ENCODE measurements around the gene MLN. TPM values are rescaled to one million over a fixed set of nuclear protein-coding genes. Genes with fewer than 3 reads are reported as not detected.

Gene MLN
- polyA plus RNA-seq, 1 donor from 2014 or later, result not detected

- Histone ChIP-seq H3K9me2 (ENCODE audit: insufficient read depth, low read length) (no peaks in the 10 kb centered on the region), H2AFZ (ENCODE audit: low read depth, low read length) (no peak overlapping the region), H3K27me3 (ENCODE audit: insufficient read depth, low read depth, low read length) (no peaks in the 10 kb centered on the region), H4K20me1 (ENCODE audit: insufficient read depth) (no peaks in the 10 kb centered on the region), H3K79me2 (replicated peaks; ENCODE audit: insufficient read depth, low read length) (peaks cover 27% of the 10 kb centered on the region), H3K9ac (ENCODE audit: low read length) (no peak overlapping the region), H3K9me3 (ENCODE audit: low read length) (no peaks in the 10 kb centered on the region), H3F3A (ENCODE audit: insufficient read depth, low read length, poor library complexity, severe bottlenecking) (no peaks in the 10 kb centered on the region), H3K27ac (ENCODE audit: low read length) (no peak overlapping the region), H3K4me3 (ENCODE audit: low read length) (peak overlapping the region; percentile 82), H3K36me3 (ENCODE audit: insufficient read depth, low read length) (no peaks in the 10 kb centered on the region), H3K4me2 (ENCODE audit: low read length) (no peak overlapping the region)
- TF ChIP-seq CTCF (IDR thresholded peaks at IDR 0.05; ENCODE audit: poor library complexity, severe bottlenecking) (no peak), EP300 (conservative IDR thresholded peaks at IDR 0.05; ENCODE audit: poor library complexity, severe bottlenecking) (no peak), MXI1 (conservative IDR thresholded peaks at IDR 0.05; ENCODE audit: poor library complexity, severe bottlenecking) (no peak), POLR2AphosphoS5 (IDR thresholded peaks at IDR 0.05) (no peak), SMC3 (conservative IDR thresholded peaks at IDR 0.05; ENCODE audit: poor library complexity) (no peak), REST (IDR thresholded peaks at IDR 0.05; ENCODE audit: borderline replicate concordance) (no peak), RAD21 (conservative IDR thresholded peaks at IDR 0.05) (no peak), EZH2 (IDR thresholded peaks at IDR 0.05; ENCODE audit: borderline replicate concordance, insufficient read depth, low read length, poor library complexity, severe bottlenecking) (no peak), TAF1 (IDR thresholded peaks at IDR 0.05; ENCODE audit: low read depth) (no peak)
Observed at GRCh38 chr6:33786736-33787135, 17.1 kb downstream of the MLN start.

GRCh38 chr6:33785778-33786177 is 18.0 kb downstream of the MLN start:
- no peaks in the 10 kb centered on the region for H3K9me2 ChIP-seq (ENCODE audit: insufficient read depth, low read length)
- H3K9ac ChIP-seq (ENCODE audit: low read length), result no peak overlapping the region
- H2AFZ ChIP-seq (ENCODE audit: low read depth, low read length), result no peak overlapping the region
- no peaks in the 10 kb centered on the region for H3K27me3 ChIP-seq (ENCODE audit: insufficient read depth, low read depth, low read length)
- H4K20me1 ChIP-seq (ENCODE audit: insufficient read depth), result no peaks in the 10 kb centered on the region
- H3K9me3 ChIP-seq (ENCODE audit: low read length), result no peaks in the 10 kb centered on the region
- no peak for TF ChIP-seq SMC3 (conservative IDR thresholded peaks at IDR 0.05; ENCODE audit: poor library complexity)
- TF ChIP-seq MXI1 (conservative IDR thresholded peaks at IDR 0.05; ENCODE audit: poor library complexity, severe bottlenecking), result no peak
- TF ChIP-seq EZH2 (IDR thresholded peaks at IDR 0.05; ENCODE audit: borderline replicate concordance, insufficient read depth, low read length, poor library complexity, severe bottlenecking), result no peak
- TF ChIP-seq CTCF (IDR thresholded peaks at IDR 0.05; ENCODE audit: poor library complexity, severe bottlenecking), result no peak
- TF ChIP-seq TAF1 (IDR thresholded peaks at IDR 0.05; ENCODE audit: low read depth), result no peak
- TF ChIP-seq POLR2AphosphoS5 (IDR thresholded peaks at IDR 0.05), result no peak
- no peak for TF ChIP-seq EP300 (conservative IDR thresholded peaks at IDR 0.05; ENCODE audit: poor library complexity, severe bottlenecking)
- no peak for TF ChIP-seq REST (IDR thresholded peaks at IDR 0.05; ENCODE audit: borderline replicate concordance)
- TF ChIP-seq RAD21 (conservative IDR thresholded peaks at IDR 0.05), result no peak
- H3F3A ChIP-seq (ENCODE audit: insufficient read depth, low read length, poor library complexity, severe bottlenecking), result no peaks in the 10 kb centered on the region
- peaks cover 27% of the 10 kb centered on the region for H3K79me2 ChIP-seq (replicated peaks; ENCODE audit: insufficient read depth, low read length)
- H3K4me3 ChIP-seq (ENCODE audit: low read length), result peak overlapping the region; percentile 82
- no peaks in the 10 kb centered on the region for H3K36me3 ChIP-seq (ENCODE audit: insufficient read depth, low read length)
- H3K4me2 ChIP-seq (ENCODE audit: low read length), result no peak overlapping the region
- no peak overlapping the region for H3K27ac ChIP-seq (ENCODE audit: low read length)

Data from neural cell (in vitro differentiated cells).